Liver (tissue), 3 donors: ENCODE measurements around the gene KLHDC10.

Experiments
- ATF3 ChIP-seq: IDR thresholded peaks from 2 replicates; pipeline ENCODE4 v1.6.1; 2016; ENCODE audit warnings: antibody characterized with exemption
- EGR1 ChIP-seq, 2 donors: IDR thresholded peaks; 2 replicates each; pipeline ENCODE4 v1.6.1; 2016 to 2018; ENCODE audit warnings: antibody characterized with exemption in 2 of 2, low read depth in 2 of 2
- FOXA1 ChIP-seq: IDR thresholded peaks from 2 replicates; pipeline ENCODE4 v1.6.1; 2016; ENCODE audit warnings: antibody characterized with exemption
- RAD21 ChIP-seq, 2 donors: IDR thresholded peaks; 2 replicates each; pipeline ENCODE4 v1.6.1; 2016; ENCODE audit warnings: antibody characterized with exemption in 2 of 2, mild to moderate bottlenecking in 2 of 2
- REST ChIP-seq: IDR thresholded peaks from 2 replicates; pipeline ENCODE4 v1.6.1; 2016; ENCODE audit warnings: antibody characterized with exemption, mild to moderate bottlenecking
- TAF1 ChIP-seq: conservative IDR thresholded peaks from 2 replicates; pipeline ENCODE4 v1.6.1; 2016; ENCODE audit warnings: antibody characterized with exemption, mild to moderate bottlenecking
- YY1 ChIP-seq: IDR thresholded peaks from 2 replicates; pipeline ENCODE4 v1.6.1; 2016; ENCODE audit warnings: antibody characterized with exemption, mild to moderate bottlenecking
- TF ChIP-seq, protein P1 (sequence below): IDR thresholded peaks from 2 replicates; pipeline ENCODE4 v1.6.1; 2016; ENCODE audit warnings: antibody characterized with exemption
- TF ChIP-seq, protein P2 (sequence below): fragments of 150-350 bp; IDR thresholded peaks from 2 replicates; pipeline ENCODE4 v1.5.1; 2017; ENCODE audit warnings: improper control_type of control experiment, low read depth, low read length; ENCODE audit not compliant: missing input control
- TF ChIP-seq, protein P3 (sequence below): IDR thresholded peaks from 2 replicates; pipeline ENCODE4 v1.6.1; 2016; ENCODE audit warnings: antibody characterized with exemption
- donor health status: healthy.
- donor health status: healthy.

DNA sequence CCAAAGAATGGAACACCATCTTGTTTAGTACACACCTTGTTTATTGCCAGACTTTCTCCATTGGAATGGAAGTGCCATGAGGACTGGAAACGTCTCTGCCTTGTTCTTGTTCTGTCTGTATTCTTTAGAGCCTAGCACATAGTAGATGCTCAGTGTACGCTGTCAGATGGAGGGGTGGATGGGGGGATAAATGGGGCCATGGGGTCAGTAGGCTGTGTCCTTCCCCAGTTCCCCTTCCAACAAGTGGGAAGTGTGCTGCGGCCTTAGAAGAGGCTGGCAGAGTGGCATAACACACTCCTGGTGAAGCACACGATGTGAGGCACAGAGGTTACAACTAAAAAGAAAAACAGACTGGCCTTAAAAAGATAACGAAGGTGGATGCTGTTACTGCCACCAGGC lies 73.0 kb downstream of the KLHDC10 start:
- TF ChIP-seq FOXA1 (no peak), RAD21 (IDR thresholded peaks at IDR 0.05) (no peak), TAF1 (no peak), ATF3 (no peak), REST (no peak), EGR1 (IDR thresholded peaks at IDR 0.05; ENCODE audit: low read depth in 2 of 2) (no peak), YY1 (no peak)
- TF ChIP-seq, protein P1, sequence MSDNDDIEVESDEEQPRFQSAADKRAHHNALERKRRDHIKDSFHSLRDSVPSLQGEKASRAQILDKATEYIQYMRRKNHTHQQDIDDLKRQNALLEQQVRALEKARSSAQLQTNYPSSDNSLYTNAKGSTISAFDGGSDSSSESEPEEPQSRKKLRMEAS: no peak
- TF ChIP-seq, protein P2, sequence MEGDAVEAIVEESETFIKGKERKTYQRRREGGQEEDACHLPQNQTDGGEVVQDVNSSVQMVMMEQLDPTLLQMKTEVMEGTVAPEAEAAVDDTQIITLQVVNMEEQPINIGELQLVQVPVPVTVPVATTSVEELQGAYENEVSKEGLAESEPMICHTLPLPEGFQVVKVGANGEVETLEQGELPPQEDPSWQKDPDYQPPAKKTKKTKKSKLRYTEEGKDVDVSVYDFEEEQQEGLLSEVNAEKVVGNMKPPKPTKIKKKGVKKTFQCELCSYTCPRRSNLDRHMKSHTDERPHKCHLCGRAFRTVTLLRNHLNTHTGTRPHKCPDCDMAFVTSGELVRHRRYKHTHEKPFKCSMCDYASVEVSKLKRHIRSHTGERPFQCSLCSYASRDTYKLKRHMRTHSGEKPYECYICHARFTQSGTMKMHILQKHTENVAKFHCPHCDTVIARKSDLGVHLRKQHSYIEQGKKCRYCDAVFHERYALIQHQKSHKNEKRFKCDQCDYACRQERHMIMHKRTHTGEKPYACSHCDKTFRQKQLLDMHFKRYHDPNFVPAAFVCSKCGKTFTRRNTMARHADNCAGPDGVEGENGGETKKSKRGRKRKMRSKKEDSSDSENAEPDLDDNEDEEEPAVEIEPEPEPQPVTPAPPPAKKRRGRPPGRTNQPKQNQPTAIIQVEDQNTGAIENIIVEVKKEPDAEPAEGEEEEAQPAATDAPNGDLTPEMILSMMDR: no peak
- TF ChIP-seq, protein P3, sequence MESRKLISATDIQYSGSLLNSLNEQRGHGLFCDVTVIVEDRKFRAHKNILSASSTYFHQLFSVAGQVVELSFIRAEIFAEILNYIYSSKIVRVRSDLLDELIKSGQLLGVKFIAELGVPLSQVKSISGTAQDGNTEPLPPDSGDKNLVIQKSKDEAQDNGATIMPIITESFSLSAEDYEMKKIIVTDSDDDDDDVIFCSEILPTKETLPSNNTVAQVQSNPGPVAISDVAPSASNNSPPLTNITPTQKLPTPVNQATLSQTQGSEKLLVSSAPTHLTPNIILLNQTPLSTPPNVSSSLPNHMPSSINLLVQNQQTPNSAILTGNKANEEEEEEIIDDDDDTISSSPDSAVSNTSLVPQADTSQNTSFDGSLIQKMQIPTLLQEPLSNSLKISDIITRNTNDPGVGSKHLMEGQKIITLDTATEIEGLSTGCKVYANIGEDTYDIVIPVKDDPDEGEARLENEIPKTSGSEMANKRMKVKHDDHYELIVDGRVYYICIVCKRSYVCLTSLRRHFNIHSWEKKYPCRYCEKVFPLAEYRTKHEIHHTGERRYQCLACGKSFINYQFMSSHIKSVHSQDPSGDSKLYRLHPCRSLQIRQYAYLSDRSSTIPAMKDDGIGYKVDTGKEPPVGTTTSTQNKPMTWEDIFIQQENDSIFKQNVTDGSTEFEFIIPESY: no peak
